SHP77 (cell line): ENCODE data around the gene MRPS33.
"Not testable (repeated sequence)": the region's sequence is repeated elsewhere in the genome, so short reads cannot be mapped to it uniquely, and the experiment has no call there.

ENCODE experiments used
- DNase-seq, 2 experiments: peaks; one replicate each; lab custom pipeline; 2025; lab: John Stamatoyannopoulos, UW

Gene MRPS33

GRCh38 chr7:141012044-141012685, 2.6 kb downstream of the MRPS33 start:
- peak; percentile 46 to 60 for DNase-seq

- DNase-seq, result no peak
Observed at GRCh38 chr7:141011443-141011842, 3.3 kb downstream of the MRPS33 start.

GRCh38 chr7:141003172-141004065, 11.3 kb downstream of the MRPS33 start:
- DNase-seq, result no peak

- no peak for DNase-seq
Observed at GRCh38 chr7:141001546-141001945, 13.2 kb downstream of the MRPS33 start.

- no peak for DNase-seq
Observed at GRCh38 chr7:141001122-141001521, 13.6 kb downstream of the MRPS33 start.

GRCh38 chr7:140998715-140999114, 16.0 kb downstream of the MRPS33 start:
- DNase-seq, result no peak

GRCh38 chr7:140992422-140992821, 22.3 kb downstream of the MRPS33 start:
- DNase-seq, result no peak

- DNase-seq, result no peak
Observed at GRCh38 chr7:140990193-140990962, 24.4 kb downstream of the MRPS33 start.

- DNase-seq, result no peak
Observed at GRCh38 chr7:140989068-140989467, 25.7 kb downstream of the MRPS33 start.

GRCh38 chr7:140983802-140984201, 30.9 kb downstream of the MRPS33 start:
- no peak for DNase-seq

GRCh38 chr7:140982508-140982907, 32.2 kb downstream of the MRPS33 start:
- DNase-seq, result no peak

- DNase-seq, result no peak
Observed at GRCh38 chr7:140981951-140982350, 32.8 kb downstream of the MRPS33 start.

GRCh38 chr7:140977741-140978140, 37.0 kb downstream of the MRPS33 start:
- DNase-seq, result no peak

GRCh38 chr7:140972876-140973829, 41.6 kb downstream of the MRPS33 start:
- no peak for DNase-seq

GRCh38 chr7:140972344-140972743, 42.4 kb downstream of the MRPS33 start:
- DNase-seq, result no peak

- DNase-seq, result no peak
Observed at GRCh38 chr7:140967438-140967837, 47.3 kb downstream of the MRPS33 start.

GRCh38 chr7:140966561-140967233, 48.1 kb downstream of the MRPS33 start:
- DNase-seq, result no peak

- no peak for DNase-seq
Observed at GRCh38 chr7:140961117-140961516, 53.6 kb downstream of the MRPS33 start.

GRCh38 chr7:140956997-140957396, 57.8 kb downstream of the MRPS33 start:
- DNase-seq, result not testable (repeated sequence)
